IPS DF 6.9 (cell line): ENCODE measurements around the gene TMEM107.

Source experiments
- DNase-seq: peaks from one replicate; pipeline ENCODE4 v3.0.0-alpha.2; 2013; ENCODE audit warnings: low read depth, low spot score
- H3K27ac ChIP-seq: one replicate; pipeline ENCODE4 v1.5.1; 2013; ENCODE audit warnings: low read length, control low read depth
- H3K27me3 ChIP-seq: 2 replicates; pipeline ENCODE4 v1.6.1; 2013; ENCODE audit warnings: mild to moderate bottlenecking, low read length; ENCODE audit not compliant: control insufficient read depth, insufficient read depth
- H3K36me3 ChIP-seq: 2 replicates; pipeline ENCODE4 v1.6.1; 2013; ENCODE audit warnings: low read length; ENCODE audit not compliant: control insufficient read depth, insufficient read depth
- H3K4me1 ChIP-seq: 2 replicates; pipeline ENCODE4 v1.6.1; 2013; ENCODE audit warnings: low read length; ENCODE audit not compliant: control insufficient read depth, insufficient read depth
- H3K4me3 ChIP-seq: 2 replicates; pipeline ENCODE4 v1.5.1; 2013; ENCODE audit warnings: mild to moderate bottlenecking, low read length
- H3K9me3 ChIP-seq: 2 replicates; pipeline ENCODE4 v1.6.1; 2013; ENCODE audit warnings: low read length, inconsistent platforms; ENCODE audit not compliant: control insufficient read depth, insufficient read depth
- WGBS: extraction: QIAGEN DNeasy Blood & Tissue Kit; methylation state at CpG from one replicate; pipeline ENCODE4 v1.1.7; 2013; ENCODE audit warnings: mixed read lengths, missing lambda C conversion rate; ENCODE audit not compliant: insufficient read length, insufficient coverage; 5-methylcytosine and 5-hydroxymethylcytosine counted together

The TMEM107 gene

DNA sequence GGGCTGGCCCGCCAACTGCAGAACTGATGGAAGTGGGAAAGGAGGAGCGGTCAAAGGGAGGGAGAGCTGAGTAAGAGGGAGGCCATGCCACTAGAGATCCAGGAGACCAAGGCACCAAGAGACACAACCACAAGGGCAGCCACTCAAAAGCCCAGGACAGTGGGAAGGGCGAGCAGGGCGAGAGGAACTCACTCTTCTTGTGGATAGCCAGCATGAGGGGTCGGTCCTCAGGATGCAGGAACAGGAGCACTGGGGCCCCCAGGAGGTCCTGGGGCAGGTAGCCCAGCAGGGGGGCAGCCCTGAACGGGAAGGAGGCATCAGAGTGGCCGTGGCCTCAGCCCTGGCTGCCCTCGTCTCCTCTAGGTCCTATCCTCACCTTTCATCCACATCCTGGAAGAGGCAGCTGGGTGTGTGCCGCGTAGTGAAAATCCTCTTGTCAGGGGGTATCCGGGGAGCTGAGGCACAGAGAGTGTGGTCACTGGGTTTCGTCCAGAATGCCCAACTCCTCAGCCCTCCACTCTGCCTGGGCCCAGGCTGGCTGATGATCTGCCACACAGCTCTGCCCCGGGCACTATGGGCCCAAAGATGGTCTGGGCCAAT is 28.3 kb downstream of the TMEM107 start:
- Histone ChIP-seq H3K36me3 (peaks cover 43% of the 10 kb centered on the region), H3K9me3 (no peaks in the 10 kb centered on the region), H3K4me3 (no peak overlapping the region), H3K27ac (no peak overlapping the region), H3K27me3 (no peaks in the 10 kb centered on the region), H3K4me1 (peaks cover 6% of the 10 kb centered on the region)
- DNase-seq = no peak
- WGBS = no CpG with 5 or more reads among the region's 13 CpGs

DNA sequence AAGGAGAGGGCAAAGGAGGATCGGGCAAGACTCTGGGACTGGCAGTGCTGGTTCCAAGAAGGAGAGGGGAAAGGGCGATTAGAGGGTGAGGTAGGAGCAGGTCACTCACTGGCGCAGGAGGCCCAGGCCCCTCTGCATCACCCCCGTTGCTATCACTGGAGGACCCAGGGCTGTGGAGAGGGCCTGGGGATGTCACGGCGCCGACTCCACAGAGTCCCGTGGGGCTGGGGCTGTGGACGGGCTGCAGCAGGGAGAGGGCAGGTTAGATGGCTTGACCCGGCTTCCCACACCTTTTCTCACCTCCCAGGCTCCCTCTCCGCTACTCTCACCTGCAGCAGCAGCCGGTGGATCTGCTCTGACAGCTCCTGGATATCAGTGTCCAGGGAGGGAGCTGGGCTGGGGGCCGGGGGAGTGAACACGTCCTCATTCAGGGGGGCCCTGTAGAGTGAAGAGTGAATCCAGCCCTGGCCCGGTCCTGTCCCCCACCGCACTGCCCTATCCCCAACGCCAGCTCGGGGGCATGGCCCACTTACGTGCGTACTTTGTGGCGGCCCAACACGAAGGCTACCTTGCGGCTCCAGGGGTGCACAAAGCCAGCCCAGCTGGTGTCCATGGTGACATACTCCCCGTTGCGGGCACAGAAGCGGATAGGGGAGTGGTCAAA is 28.9 kb downstream of the TMEM107 start:
- H3K27me3 ChIP-seq = no peaks in the 10 kb centered on the region
- H3K4me1 ChIP-seq = peaks cover 4% of the 10 kb centered on the region
- H3K4me3 ChIP-seq = no peak overlapping the region
- H3K36me3 ChIP-seq = peaks cover 44% of the 10 kb centered on the region
- no peaks in the 10 kb centered on the region for H3K9me3 ChIP-seq
- no peak for DNase-seq
- no CpG with 5 or more reads among the region's 26 CpGs for WGBS
- H3K27ac ChIP-seq = no peak overlapping the region

DNA sequence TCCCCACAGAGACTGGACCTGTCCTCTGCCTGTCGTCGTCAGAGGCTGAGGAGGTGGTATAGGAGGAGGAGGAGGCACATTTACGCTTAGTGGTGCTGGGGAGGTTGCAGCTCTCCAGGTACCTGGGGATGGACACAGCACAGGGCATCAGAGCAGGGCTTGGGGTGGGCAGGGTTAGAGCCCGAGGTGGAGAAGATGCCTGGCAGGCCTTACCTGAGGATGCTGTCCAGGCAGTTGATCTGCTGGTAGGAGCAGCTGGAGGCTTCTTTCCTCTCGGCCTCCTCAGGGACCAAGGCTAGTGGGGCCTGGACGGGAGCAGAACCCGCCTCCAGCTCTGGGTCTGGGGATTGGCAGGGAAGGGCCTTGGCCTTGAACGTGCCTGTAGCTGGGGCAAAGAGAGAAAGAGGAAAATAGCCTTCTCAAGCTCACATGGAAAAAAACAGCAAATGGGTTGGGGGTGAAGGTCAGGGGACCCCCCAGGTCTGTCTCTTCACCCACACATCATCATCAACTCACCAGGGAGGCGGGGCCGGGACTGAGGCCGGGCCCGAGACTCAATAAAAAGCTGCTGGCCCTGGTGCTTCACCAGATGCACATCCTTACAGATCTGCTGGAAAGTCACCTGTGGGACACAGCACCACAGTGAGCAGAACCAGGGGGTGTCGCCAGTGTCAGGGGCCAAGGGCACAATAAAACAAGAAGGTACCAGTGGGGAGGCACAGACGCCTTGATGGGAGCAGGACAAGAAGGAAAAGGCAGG is 29.6 kb downstream of the TMEM107 start:
- no peak overlapping the region for H3K4me3 ChIP-seq
- peaks cover 4% of the 10 kb centered on the region for H3K4me1 ChIP-seq
- WGBS = no CpG with 5 or more reads among the region's 14 CpGs
- no peak overlapping the region for H3K27ac ChIP-seq
- no peaks in the 10 kb centered on the region for H3K27me3 ChIP-seq
- DNase-seq = no peak
- no peaks in the 10 kb centered on the region for H3K9me3 ChIP-seq
- H3K36me3 ChIP-seq = peaks cover 50% of the 10 kb centered on the region

DNA sequence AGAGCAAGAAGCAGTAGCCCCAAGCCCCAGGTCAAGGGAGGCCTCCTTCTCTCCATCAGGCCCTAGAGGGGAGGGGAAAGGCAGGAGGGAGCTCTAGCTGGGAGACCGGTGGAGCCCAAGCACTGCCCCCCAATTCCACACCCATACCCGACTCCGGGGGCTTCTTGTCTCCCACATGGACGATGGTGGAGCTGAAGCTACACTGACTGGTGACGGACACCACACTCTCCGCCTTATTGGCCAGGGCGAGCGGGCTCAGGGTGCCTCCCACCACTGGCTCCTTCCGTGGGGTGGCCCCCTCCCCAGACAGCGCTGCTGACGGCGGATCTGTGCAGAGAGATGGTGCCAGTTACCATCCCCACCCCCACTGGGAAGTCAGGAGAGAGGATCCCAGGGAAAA is 30.4 kb downstream of the TMEM107 start:
- Histone ChIP-seq H3K27ac (no peak overlapping the region), H3K9me3 (no peaks in the 10 kb centered on the region), H3K36me3 (peaks cover 54% of the 10 kb centered on the region), H3K4me1 (peaks cover 2% of the 10 kb centered on the region), H3K27me3 (no peaks in the 10 kb centered on the region), H3K4me3 (no peak overlapping the region)
- WGBS = no CpG with 5 or more reads among the region's 12 CpGs
- DNase-seq = no peak

DNA sequence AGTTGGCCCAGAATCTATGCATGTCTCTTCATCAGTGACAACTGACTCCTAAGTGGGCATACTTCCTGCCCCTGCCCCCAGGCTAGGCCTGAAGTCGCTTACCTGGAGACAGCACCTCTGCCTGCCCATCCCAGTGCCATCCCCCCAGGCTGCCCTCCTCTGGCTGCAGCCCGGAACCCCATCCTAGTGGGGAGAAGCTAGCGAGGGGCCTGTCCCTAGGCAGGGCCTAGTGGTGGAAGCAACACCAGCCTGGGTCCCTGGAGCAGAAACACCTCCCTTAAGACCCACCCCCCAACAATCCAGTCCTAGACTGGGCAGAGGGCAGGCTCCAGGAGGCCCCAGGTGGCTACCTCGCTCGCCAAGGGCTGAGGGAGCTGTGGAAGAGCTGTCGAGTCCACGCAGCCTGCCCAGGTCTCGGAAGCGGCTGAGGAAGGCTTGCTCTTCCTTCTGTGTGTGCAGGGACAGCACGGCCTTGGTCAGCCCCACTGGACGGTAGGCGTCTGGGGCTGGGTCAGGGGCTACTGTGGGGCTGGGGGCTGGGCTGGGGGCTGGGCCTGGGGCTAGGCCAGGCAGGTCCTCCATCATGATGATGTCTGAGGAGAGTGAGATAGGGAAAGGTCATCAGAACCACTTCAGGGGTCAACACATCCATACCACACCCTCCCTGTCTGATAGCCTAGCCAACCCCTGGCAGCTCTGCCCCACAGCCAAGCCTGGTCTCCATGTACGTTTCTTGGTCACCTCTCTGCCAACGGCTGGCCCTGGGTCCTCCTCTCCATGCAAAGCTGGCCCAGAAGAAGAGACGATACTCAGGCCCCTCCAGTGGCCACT is 31.6 kb downstream of the TMEM107 start:
- no peaks in the 10 kb centered on the region for H3K9me3 ChIP-seq
- H3K36me3 ChIP-seq = peaks cover 52% of the 10 kb centered on the region
- no peak for DNase-seq
- H3K27ac ChIP-seq = no peak overlapping the region
- no CpG with 5 or more reads among the region's 15 CpGs for WGBS
- H3K4me1 ChIP-seq = no peaks in the 10 kb centered on the region; the same call in 1 of the 2 replicates
- no peaks in the 10 kb centered on the region for H3K27me3 ChIP-seq
- H3K4me3 ChIP-seq = no peak overlapping the region

DNA sequence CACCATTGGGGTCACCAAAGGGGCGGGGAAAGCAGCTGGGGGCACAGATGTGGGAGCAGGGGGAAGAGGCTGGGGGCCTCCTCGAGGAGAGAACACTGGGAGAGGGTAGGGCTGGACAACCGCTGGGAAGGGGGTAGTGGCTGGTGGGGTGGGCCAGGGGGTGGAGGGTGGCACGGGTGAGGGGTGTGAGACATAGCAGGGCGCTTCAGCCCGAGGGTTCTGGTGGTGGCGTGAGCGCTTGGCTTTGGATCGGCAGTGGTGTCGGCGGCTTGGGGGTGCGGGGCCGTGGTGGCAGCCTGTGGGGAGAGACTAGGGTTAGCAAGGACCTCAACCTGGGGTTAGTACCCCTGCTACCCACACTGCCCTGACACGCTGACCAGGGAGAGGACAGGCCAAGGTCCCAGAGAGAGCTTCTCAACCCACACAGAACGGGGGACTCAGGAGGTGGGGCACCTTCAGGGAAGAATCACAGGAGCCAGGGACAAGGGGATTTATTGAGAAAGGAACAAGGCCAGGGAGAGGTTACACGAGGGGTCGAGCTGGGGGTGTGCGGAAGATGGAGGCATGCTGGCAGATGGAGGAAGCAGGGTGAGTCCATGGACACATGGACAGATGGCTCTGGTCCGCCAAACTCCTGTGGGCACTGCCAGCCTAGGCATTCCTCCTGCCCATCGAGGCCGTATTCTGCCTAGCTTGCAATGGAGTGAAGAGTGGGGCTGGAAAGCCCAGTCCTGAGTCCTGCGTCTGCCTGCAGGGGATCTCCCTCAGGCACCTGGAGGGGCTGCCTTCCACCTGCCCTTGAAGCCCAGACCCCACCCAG is 32.4 kb downstream of the TMEM107 start:
- peaks cover 47% of the 10 kb centered on the region for H3K36me3 ChIP-seq
- no peaks in the 10 kb centered on the region for H3K27me3 ChIP-seq
- H3K4me3 ChIP-seq = no peak overlapping the region
- WGBS = no CpG with 5 or more reads among the region's 22 CpGs
- H3K9me3 ChIP-seq = no peaks in the 10 kb centered on the region
- H3K4me1 ChIP-seq = no peaks in the 10 kb centered on the region; the same call in 1 of the 2 replicates
- H3K27ac ChIP-seq = no peak overlapping the region
- no peak for DNase-seq

DNA sequence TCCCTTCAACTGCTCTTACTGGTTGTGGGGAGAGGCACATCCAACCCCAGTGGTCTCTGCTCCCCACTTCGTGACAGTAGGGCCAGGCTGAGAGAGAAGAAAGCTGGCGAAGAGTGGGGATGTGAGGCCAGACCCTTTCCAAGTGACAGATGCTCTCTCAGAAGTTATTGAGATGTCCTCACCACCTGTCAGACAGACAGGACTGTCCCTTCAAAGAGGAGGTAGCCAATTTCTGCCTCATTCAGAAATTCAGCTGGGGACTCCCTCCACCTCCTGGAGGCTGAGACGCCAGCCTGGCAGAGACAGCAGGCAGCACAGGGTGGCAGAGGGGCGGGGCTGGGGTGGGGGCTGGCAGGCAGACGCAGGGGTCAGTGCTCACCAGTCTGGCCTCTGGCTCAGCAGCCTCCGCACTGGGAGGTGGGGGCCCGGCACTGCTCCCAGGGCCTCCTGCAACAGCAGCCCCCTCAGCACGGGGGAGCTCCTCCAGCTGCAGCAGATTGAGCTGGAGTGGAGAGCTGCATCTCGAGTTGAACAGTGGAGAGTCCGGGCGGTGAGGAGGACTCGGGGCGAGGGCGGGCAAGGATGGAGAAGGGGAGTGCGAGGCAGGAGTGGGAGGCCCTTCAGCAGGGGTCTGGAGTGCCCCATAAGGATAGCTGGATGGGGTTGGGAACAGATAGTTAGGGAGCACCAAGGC is 33.1 kb downstream of the TMEM107 start:
- Histone ChIP-seq H3K27me3 (no peaks in the 10 kb centered on the region), H3K9me3 (no peaks in the 10 kb centered on the region), H3K4me3 (no peak overlapping the region), H3K36me3 (peaks cover 45% of the 10 kb centered on the region), H3K27ac (no peak overlapping the region), H3K4me1 (no peaks in the 10 kb centered on the region; the same call in 1 of the 2 replicates)
- WGBS = no CpG with 5 or more reads among the region's 15 CpGs
- no peak for DNase-seq

DNA sequence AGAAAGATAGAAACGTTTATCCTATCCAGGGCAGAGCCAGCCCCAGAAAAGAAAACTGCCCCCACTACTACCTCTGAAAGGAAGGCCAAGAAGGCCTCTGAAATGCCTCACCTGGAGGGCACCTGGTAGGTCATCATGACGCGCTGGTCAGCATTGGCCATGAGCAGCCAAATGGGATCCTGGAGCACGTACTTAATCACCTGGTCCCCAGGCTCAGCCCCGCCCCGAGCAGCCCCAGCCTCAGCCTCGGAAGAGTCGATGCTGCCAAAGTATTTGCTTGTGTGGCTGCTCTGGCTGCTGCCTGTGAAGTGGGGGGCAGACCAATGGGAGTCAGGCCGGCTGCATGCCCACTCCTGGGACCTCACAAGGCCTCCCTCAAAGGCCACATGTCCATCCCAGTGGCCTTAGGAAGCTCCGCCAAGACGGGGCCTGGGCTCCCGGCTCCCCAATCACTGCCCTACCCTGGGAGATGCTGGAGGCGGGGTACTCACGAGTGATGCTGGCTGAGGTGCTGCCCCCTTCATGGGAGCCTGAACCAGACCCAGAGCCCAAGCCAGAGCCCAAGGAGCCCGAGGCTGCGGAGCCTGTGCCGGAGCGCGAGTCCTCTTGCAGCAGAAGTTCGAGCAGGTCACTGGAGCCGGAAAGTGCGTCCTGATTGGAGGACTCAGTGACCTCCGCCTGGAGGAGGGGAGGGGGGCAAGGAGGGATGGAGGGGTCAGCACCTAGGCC is 33.9 kb downstream of the TMEM107 start:
- Histone ChIP-seq H3K27ac (no peak overlapping the region), H3K4me3 (no peak overlapping the region), H3K36me3 (peaks cover 39% of the 10 kb centered on the region), H3K9me3 (no peaks in the 10 kb centered on the region), H3K27me3 (no peaks in the 10 kb centered on the region), H3K4me1 (no peaks in the 10 kb centered on the region; the same call in 1 of the 2 replicates)
- no CpG with 5 or more reads among the region's 23 CpGs for WGBS
- no peak for DNase-seq

DNA sequence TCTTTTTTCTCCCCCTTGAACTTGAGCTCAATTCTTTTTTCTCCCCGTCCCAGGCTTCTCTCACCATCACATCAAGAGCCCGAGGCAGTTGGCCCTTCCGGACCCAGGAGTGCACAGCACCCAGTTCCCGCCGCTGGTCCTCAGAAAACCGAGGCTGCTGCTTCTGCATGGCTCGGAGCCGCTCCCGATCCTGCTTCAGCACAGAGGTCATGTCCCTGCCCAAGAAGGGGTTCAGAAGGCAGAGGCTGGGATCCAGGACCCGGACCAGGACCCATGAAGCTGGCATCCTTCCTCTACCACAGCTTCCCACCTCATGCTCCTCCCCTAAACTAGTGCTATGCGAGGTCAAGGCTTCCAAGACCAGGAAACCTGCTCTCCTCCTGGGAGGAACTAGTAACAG is 34.4 kb downstream of the TMEM107 start:
- H3K9me3 ChIP-seq = no peaks in the 10 kb centered on the region
- H3K36me3 ChIP-seq = peaks cover 33% of the 10 kb centered on the region
- H3K27ac ChIP-seq = no peak overlapping the region
- WGBS = no CpG with 5 or more reads among the region's 11 CpGs
- no peaks in the 10 kb centered on the region; the same call in 1 of the 2 replicates for H3K4me1 ChIP-seq
- H3K27me3 ChIP-seq = no peaks in the 10 kb centered on the region
- no peak overlapping the region for H3K4me3 ChIP-seq
- DNase-seq = no peak
